Dendritic cell treated with granulocyte-macrophage colony-stimulating factor and Interleukin-4, amounts not matched to agents 40 ng/mL and 50 ng/mL, for 4 days (primary cell): Measurements from ENCODE around the gene PDLIM1.
A peak's percentile ranks its signal among the peaks of the same experiment; 100 is the strongest.

ENCODE experiments used
- H3K27ac Mint-ChIP-seq: one replicate; pipeline ENCODE4 v1.8.0; 2022; ENCODE audit warnings: mild to moderate bottlenecking, mixed read lengths
- H3K27me3 Mint-ChIP-seq: one replicate; pipeline ENCODE4 v1.8.0; 2022; ENCODE audit warnings: mild to moderate bottlenecking, mixed read lengths
- H3K36me3 Mint-ChIP-seq: one replicate; pipeline ENCODE4 v1.8.0; 2022; ENCODE audit warnings: low read depth, mixed read lengths
- H3K4me1 Mint-ChIP-seq: one replicate; pipeline ENCODE4 v1.8.0; 2022; ENCODE audit warnings: low read depth, mixed read lengths
- H3K4me3 Mint-ChIP-seq: one replicate; pipeline ENCODE4 v1.8.0; 2022; ENCODE audit warnings: mild to moderate bottlenecking, moderate library complexity, mixed read lengths
- H3K9me3 Mint-ChIP-seq: one replicate; pipeline ENCODE4 v1.8.0; 2022; ENCODE audit warnings: mixed read lengths
- intact Hi-C: fragments of 100-400 bp; cut with micrococcal nuclease; formaldehyde crosslinking; loops from one replicate; pipeline ENCODE4 v1.15.0; 2022

Gene PDLIM1

DNA sequence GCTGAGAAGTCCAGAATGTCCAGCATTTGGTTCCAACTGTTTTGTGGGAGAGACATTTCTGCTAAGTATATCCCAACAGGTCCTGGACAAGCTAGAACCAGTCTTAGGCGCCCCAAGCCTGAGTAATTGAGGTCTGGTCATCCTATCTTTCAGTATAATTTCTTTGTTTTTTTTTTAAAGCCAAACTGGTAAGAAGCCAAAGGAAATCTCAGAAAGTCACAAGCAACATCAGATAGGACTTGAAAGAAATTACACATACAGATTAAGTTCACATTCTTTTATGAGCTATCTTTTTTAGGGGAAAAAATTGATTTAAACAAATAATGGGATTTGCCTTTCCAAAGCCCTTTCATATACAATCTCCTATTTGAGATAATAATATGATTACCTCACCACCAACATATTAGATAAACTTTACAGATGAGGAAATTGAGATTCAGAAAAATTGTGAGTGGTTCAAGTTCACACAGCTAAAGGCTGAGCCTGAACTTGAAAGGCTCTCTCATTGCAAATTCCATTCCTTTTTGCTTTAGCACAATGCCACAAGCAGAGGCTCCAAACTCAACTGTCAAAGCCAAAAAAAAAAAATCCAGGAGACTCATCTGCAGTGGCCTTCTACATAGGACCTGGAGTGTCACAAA lies 15.0 kb downstream of the PDLIM1 start:
- H3K27ac Mint-ChIP-seq = no peak overlapping the region
- no peak overlapping the region for H3K4me3 Mint-ChIP-seq
- H3K9me3 Mint-ChIP-seq = no peaks in the 10 kb centered on the region
- H3K27me3 Mint-ChIP-seq = no peaks in the 10 kb centered on the region
- intact Hi-C loops = no loop called here
- no peaks in the 10 kb centered on the region for H3K36me3 Mint-ChIP-seq
- H3K4me1 Mint-ChIP-seq = no peaks in the 10 kb centered on the region

GRCh38 chr10:95273393-95274312 lies 17.1 kb downstream of the PDLIM1 start:
- Mint-ChIP-seq H3K27ac (no peak overlapping the region), H3K36me3 (no peaks in the 10 kb centered on the region), H3K4me3 (no peak overlapping the region), H3K9me3 (no peaks in the 10 kb centered on the region), H3K4me1 (no peaks in the 10 kb centered on the region), H3K27me3 (no peaks in the 10 kb centered on the region)
- intact Hi-C loops = no loop called here

GRCh38 chr10:95268438-95268837 lies 22.4 kb downstream of the PDLIM1 start:
- no peak overlapping the region for H3K4me3 Mint-ChIP-seq
- no peak overlapping the region for H3K27ac Mint-ChIP-seq

GRCh38 chr10:95267251-95267650 lies 23.6 kb downstream of the PDLIM1 start:
- no peaks in the 10 kb centered on the region for H3K9me3 Mint-ChIP-seq
- H3K4me3 Mint-ChIP-seq = no peak overlapping the region
- H3K36me3 Mint-ChIP-seq = no peaks in the 10 kb centered on the region
- no peak overlapping the region for H3K27ac Mint-ChIP-seq
- H3K27me3 Mint-ChIP-seq = no peaks in the 10 kb centered on the region
- peaks cover 6% of the 10 kb centered on the region for H3K4me1 Mint-ChIP-seq
- intact Hi-C loops = no loop called here

More at GRCh38 chr10:95268438-95268837, 22.4 kb downstream of the PDLIM1 start:
- Mint-ChIP-seq H3K9me3 (no peaks in the 10 kb centered on the region), H3K36me3 (no peaks in the 10 kb centered on the region), H3K4me1 (peaks cover 6% of the 10 kb centered on the region), H3K27me3 (no peaks in the 10 kb centered on the region)
- intact Hi-C loops = no loop called here

DNA sequence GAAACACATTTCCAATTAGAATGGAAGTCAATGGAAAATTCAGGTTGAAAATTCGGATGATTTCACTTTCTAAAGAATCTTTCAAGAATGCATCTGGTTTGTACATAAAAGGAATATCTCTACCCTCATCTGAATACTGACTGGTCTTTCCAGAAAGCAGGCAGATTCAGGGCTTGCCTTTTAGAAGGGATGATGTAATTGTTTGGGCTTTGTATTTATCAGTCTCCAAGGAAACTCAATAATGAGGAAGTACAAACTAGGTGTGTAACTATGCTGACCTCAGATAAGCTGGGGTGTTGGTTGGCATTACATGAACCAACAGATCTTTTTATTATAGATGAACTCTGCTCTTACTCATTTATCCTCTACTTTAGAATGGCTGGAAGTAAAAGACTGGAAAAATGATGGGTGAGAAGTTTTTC lies 24.1 kb downstream of the PDLIM1 start:
- H3K4me3 Mint-ChIP-seq = no peak overlapping the region
- peaks cover 6% of the 10 kb centered on the region for H3K4me1 Mint-ChIP-seq
- no peaks in the 10 kb centered on the region for H3K36me3 Mint-ChIP-seq
- intact Hi-C loops = no loop called here
- H3K9me3 Mint-ChIP-seq = no peaks in the 10 kb centered on the region
- peak overlapping the region; percentile 39 for H3K27ac Mint-ChIP-seq
- no peaks in the 10 kb centered on the region for H3K27me3 Mint-ChIP-seq

- Mint-ChIP-seq H3K27ac (no peak overlapping the region), H3K27me3 (no peaks in the 10 kb centered on the region), H3K36me3 (no peaks in the 10 kb centered on the region), H3K9me3 (no peaks in the 10 kb centered on the region), H3K4me3 (no peak overlapping the region), H3K4me1 (peaks cover 6% of the 10 kb centered on the region)
- intact Hi-C loops = no loop called here
Observed at GRCh38 chr10:95265572-95265971, 25.2 kb downstream of the PDLIM1 start.

DNA sequence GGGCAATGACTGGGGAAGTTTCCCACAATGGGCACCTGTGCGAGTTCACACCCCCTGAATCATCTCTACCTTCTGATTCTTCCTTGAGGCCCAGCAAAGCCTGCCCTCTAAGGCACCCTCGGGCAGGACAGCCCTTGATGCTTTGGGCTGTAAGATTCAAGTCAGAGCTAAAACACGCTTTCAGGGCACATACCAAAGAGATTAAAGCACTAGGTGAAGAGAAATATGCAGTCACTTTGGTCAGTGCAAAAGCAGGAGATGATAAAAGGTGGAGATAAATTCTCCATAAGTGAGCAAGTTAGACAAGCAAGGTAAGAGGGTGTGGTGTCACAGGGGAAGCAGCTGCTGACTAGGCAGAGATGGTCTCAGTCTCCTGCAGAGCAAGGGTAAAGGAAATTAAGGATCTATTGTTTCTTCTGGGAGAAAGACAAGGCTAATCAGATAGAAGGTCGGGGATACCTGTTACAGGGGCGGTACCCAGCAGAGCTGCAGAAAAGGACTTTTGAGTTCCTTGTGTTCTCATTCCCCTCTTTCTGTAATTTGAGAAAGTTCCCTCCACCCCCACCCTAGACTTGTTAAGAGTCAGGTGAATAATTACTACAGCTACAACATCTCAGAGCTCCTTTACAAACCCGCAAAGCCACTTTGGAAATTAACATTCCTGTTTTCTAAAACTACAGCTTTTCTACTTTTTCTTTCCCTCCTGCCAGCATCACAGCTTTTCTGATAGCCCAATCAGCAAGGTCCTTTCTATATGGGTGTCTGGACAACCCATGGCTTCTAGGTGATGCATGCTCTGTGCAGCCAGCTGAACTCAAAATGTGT lies 26.4 kb downstream of the PDLIM1 start:
- peaks cover 6% of the 10 kb centered on the region for H3K4me1 Mint-ChIP-seq
- H3K4me3 Mint-ChIP-seq = no peak overlapping the region
- H3K36me3 Mint-ChIP-seq = no peaks in the 10 kb centered on the region
- H3K27me3 Mint-ChIP-seq = no peaks in the 10 kb centered on the region
- no peak overlapping the region for H3K27ac Mint-ChIP-seq
- intact Hi-C loops = no loop called here
- no peaks in the 10 kb centered on the region for H3K9me3 Mint-ChIP-seq

- Mint-ChIP-seq H3K36me3 (no peaks in the 10 kb centered on the region), H3K27ac (no peak overlapping the region)
Observed at GRCh38 chr10:95263864-95264226, 27.0 kb downstream of the PDLIM1 start.

GRCh38 chr10:95262763-95263518 lies 27.9 kb downstream of the PDLIM1 start:
- Mint-ChIP-seq H3K4me3 (no peak overlapping the region), H3K9me3 (no peaks in the 10 kb centered on the region), H3K27ac (no peak overlapping the region), H3K27me3 (no peaks in the 10 kb centered on the region), H3K4me1 (peaks cover 6% of the 10 kb centered on the region), H3K36me3 (no peaks in the 10 kb centered on the region)
- intact Hi-C loops = no loop called here

More at GRCh38 chr10:95263864-95264226, 27.0 kb downstream of the PDLIM1 start:
- intact Hi-C loops = no loop called here
- Mint-ChIP-seq H3K27me3 (no peaks in the 10 kb centered on the region), H3K4me3 (no peak overlapping the region), H3K4me1 (peaks cover 6% of the 10 kb centered on the region), H3K9me3 (no peaks in the 10 kb centered on the region)

GRCh38 chr10:95261926-95262325 lies 28.9 kb downstream of the PDLIM1 start:
- Mint-ChIP-seq H3K36me3 (no peaks in the 10 kb centered on the region), H3K4me1 (peaks cover 6% of the 10 kb centered on the region), H3K27me3 (no peaks in the 10 kb centered on the region), H3K4me3 (no peak overlapping the region), H3K27ac (no peak overlapping the region), H3K9me3 (no peaks in the 10 kb centered on the region)
- intact Hi-C loops = no loop called here

DNA sequence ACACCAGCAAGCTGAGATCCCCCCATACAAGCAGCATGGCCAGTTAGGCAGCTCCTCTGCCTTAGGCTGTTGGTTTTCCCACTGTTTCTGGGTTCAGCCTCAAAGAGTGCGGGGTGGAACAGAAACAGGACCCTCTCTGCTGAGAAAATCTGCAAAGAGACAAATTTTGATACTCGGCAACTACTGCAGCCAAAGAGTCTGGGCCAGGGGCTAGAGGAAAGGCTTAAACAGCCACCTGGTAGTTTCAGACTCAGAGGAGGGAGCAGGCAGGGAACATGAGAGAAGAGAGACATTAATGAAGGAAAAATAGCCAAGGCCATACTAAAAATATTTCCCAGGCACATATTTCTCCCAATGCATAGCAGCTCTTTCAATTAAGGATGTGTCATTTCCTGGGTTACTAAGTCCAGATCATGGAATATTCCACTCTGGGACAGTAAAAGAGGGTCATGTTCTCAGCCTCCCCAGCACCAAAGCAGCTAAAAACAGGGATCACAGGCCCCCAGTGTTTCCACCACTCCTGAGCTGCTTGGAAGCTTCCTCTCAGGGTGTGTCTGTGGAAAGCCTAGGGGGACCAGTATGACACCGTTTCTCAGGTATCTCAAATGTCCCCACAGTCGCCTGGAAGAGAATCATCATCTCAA lies 29.8 kb downstream of the PDLIM1 start:
- H3K9me3 Mint-ChIP-seq = peaks cover 6% of the 10 kb centered on the region
- no peaks in the 10 kb centered on the region for H3K27me3 Mint-ChIP-seq
- no peak overlapping the region for H3K4me3 Mint-ChIP-seq
- H3K36me3 Mint-ChIP-seq = no peaks in the 10 kb centered on the region
- intact Hi-C loops = no loop called here
- no peaks in the 10 kb centered on the region for H3K4me1 Mint-ChIP-seq
- no peak overlapping the region for H3K27ac Mint-ChIP-seq

DNA sequence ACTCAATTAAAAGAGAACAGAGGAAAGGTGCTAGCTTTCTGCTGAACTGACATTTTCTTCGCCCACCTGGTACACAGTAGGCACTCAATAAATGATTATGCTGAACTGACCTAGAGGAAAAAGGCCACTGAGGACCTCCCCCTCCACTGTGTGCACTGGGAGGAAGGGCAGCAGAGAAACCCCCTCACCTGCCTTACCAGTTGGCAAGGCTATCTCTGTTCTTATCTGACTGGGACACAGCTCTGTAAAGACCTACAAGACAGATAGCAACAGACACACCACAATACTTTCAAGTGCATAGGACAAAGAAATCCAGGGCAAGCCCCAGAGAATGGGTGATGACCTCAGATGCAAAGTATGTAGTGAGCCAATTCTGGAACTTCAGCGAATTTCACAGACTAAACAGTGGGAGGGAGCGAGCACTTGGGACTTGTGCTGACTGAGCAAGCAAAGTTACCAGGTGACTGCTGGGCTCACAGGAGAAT lies 30.4 kb downstream of the PDLIM1 start:
- Mint-ChIP-seq H3K36me3 (no peaks in the 10 kb centered on the region), H3K27ac (no peak overlapping the region)

DNA sequence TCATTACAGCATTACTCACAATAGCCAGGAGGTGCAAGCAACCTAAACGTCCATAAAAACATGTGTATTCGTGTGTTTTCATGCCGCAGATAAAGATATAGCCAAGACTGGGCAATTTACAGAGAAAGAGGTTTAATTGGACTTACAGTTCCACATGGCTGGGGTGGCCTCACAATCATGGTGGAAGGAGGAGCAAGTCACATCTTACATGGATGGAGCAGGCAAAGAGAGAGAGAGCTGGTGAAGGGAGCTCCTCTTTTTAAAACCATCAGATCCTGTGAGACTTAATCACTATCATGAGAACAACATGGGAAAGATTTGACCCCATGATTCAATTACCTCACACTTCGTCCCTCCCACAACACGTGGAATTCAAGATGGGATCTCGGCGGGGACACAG lies 33.0 kb downstream of the PDLIM1 start:
- Mint-ChIP-seq H3K36me3 (no peaks in the 10 kb centered on the region), H3K27me3 (no peaks in the 10 kb centered on the region), H3K4me3 (no peak overlapping the region), H3K4me1 (no peaks in the 10 kb centered on the region), H3K27ac (no peak overlapping the region), H3K9me3 (peaks cover 8% of the 10 kb centered on the region)
- intact Hi-C loops = no loop called here

More for the DNA sequence above, 30.4 kb downstream of the PDLIM1 start:
- H3K4me1 Mint-ChIP-seq = no peaks in the 10 kb centered on the region
- H3K27me3 Mint-ChIP-seq = no peaks in the 10 kb centered on the region
- intact Hi-C loops = no loop called here
- H3K9me3 Mint-ChIP-seq = peaks cover 8% of the 10 kb centered on the region
- no peak overlapping the region for H3K4me3 Mint-ChIP-seq
